Gastroesophageal sphincter (tissue), 3 donors: ENCODE results near the gene FGGY.

Experiments
- CTCF ChIP-seq, 4 experiments: fragments of 200-600 bp in 2 of 4; fragments of 450-650 bp in 2 of 4; sonication (generic) in 1 of 4; IDR thresholded peaks; one replicate each; pipeline ENCODE4 v1.5.1; 2017 to 2019; ENCODE audit warnings: antibody characterized with exemption in 4 of 4, mild to moderate bottlenecking in 2 of 4, moderate library complexity in 2 of 4
- EP300 ChIP-seq: sonication (generic); formaldehyde crosslinking; IDR thresholded peaks from one replicate; pipeline ENCODE4 v1.6.1; 2017; ENCODE audit warnings: antibody characterized with exemption, mild to moderate bottlenecking
- POLR2A ChIP-seq, 2 donors: fragments of 450-650 bp; IDR thresholded peaks; one replicate each; pipeline ENCODE4 v1.6.1; 2017; ENCODE audit warnings: antibody characterized with exemption in 2 of 2, mild to moderate bottlenecking in 2 of 2, moderate library complexity in 1 of 2
- POLR2AphosphoS5 ChIP-seq: sonication (generic); formaldehyde crosslinking; IDR thresholded peaks from one replicate; pipeline ENCODE4 v1.6.1; 2017; ENCODE audit warnings: antibody characterized with exemption

GRCh38 chr1:59514061-59514909 lies 217.4 kb downstream of the FGGY start:
- TF ChIP-seq CTCF (IDR thresholded peaks at IDR 0.05) (no peak), POLR2A (IDR thresholded peaks at IDR 0.05) (no peak), POLR2AphosphoS5 (no peak), EP300 (no peak)
